ENCODE data around the gene GRIK4. TPM values are rescaled to one million over a fixed set of nuclear protein-coding genes. Genes with fewer than 3 reads are reported as not detected.
"Not testable (repeated sequence)": the region's sequence is repeated elsewhere in the genome, so short reads cannot be mapped to it uniquely, and the experiment has no call there.

The GRIK4 gene
- total and polyA plus RNA-seq, 8 donors = 0.02 TPM; not detected in 7

DNA sequence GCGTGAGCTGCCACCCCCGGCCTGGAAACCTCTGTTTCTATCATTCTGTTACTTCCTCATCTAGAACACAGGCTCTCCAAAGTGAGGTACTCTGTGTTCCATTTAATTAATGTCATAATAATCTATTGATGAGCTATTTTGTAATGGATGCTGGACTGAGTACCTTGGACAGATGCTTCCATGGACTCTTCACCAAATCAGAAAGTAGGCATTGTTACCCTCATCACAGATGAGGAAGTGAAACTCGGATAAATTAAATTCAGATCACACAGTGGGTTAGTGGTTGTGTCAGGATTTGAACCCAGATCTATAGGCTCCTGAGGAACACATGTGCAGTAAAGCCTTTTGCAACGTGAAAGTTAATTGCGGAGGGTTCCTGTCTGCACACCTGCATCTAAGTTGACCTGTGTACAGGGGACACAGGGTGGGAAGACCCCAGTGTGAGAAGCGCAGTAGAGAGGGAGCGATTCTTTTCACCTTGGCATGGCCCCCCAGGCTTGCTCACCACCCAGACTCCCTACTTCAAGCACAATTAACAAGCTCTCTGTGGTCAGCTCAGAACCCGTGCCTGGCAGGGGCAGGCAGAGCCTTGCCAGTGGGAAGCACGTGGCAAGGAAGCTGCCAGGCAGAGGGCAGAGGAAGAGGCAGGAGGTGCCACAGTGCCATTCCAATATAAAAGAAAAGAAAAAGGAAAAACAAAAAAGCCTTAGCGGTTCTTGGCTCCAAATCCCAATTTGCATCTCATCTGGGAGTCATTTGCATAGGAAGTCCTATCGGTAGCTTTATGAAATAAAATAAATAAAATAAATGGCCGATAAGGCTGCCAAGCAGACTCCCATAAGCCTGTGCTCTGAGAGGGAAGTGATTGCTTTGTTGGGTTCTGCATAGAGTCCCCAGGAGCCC, 239.3 kb downstream of the GRIK4 start:
- no peaks in the 10 kb centered on the region for H3K36me3 ChIP-seq
- no peak for DNase-seq
- no peaks in the 10 kb centered on the region for H3K4me1 ChIP-seq
- peaks cover 0 to 5% (median 0%) of the 10 kb centered on the region in 4 donors for H3K27me3 ChIP-seq
- no peak overlapping the region for H3K27ac ChIP-seq
- no peak overlapping the region for H3K4me3 ChIP-seq
- intact Hi-C loops (cut with DNase I) = no loop called here
- TF ChIP-seq, protein P1, sequence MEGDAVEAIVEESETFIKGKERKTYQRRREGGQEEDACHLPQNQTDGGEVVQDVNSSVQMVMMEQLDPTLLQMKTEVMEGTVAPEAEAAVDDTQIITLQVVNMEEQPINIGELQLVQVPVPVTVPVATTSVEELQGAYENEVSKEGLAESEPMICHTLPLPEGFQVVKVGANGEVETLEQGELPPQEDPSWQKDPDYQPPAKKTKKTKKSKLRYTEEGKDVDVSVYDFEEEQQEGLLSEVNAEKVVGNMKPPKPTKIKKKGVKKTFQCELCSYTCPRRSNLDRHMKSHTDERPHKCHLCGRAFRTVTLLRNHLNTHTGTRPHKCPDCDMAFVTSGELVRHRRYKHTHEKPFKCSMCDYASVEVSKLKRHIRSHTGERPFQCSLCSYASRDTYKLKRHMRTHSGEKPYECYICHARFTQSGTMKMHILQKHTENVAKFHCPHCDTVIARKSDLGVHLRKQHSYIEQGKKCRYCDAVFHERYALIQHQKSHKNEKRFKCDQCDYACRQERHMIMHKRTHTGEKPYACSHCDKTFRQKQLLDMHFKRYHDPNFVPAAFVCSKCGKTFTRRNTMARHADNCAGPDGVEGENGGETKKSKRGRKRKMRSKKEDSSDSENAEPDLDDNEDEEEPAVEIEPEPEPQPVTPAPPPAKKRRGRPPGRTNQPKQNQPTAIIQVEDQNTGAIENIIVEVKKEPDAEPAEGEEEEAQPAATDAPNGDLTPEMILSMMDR (IDR thresholded peaks at IDR 0.05) = no peak
- no peaks in the 10 kb centered on the region for H3K9me3 ChIP-seq
- WGBS, 2 donors = 57 to 64% methylated on average over 12 of the region's 12 CpGs
- FAIRE-seq = no peak
- no peak for ATAC-seq

DNA sequence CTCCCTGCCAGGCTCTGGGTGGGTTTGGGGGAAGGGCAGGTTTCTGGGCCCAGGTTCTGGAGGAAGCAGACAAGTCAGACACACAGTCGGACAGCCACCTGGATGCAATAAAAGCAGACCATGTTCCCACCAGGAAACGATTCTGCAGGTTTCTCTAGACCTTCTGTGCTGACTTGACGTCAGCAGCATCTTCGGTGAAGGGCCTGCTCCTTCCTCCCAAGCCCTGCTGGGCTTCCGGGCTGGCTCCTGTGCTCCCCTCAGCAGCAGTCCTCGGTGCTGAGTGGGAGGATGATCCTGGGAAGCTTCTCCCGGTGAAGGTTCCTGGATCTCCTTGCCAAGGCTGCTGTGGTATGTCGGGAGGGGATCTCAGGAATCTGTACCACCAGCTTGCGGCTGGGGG, 240.0 kb downstream of the GRIK4 start:
- 55 to 59% methylated on average over 9 of the region's 9 CpGs for WGBS, 2 donors
- intact Hi-C loops (cut with DNase I) = no loop called here
- no peak for FAIRE-seq
- no peak for ATAC-seq
- H3K36me3 ChIP-seq = no peaks in the 10 kb centered on the region
- no peak for DNase-seq
- H3K27me3 ChIP-seq = peaks cover 0 to 5% (median 0%) of the 10 kb centered on the region in 4 donors
- TF ChIP-seq, protein P1 (IDR thresholded peaks at IDR 0.05) = no peak
- no peaks in the 10 kb centered on the region for H3K9me3 ChIP-seq
- H3K4me1 ChIP-seq = no peaks in the 10 kb centered on the region
- no peak overlapping the region for H3K4me3 ChIP-seq
- H3K27ac ChIP-seq = no peak overlapping the region

DNA sequence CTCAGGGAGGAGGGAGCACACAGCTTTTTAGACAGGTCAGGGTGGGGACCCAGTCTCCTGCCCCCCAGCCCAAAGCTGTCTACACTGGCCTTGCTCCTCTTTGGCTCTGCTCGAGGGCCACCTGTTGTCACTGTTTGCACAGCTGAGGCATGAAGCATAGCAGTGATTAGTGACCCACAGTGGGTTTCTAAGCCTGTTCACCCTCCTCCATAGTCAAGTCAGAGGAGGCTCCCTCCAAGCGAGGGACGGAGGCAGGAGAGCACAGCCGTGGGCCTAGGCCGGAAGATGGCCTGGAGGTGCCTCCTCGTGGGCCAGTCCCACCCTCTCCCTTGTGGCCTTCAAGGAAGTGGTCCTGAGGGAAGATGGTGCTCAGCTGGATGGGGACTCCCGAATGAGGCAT, 241.1 kb downstream of the GRIK4 start:
- DNase-seq (no peak), FAIRE-seq (no peak), ATAC-seq (no peak)
- intact Hi-C loops (cut with DNase I) = no loop called here
- TF ChIP-seq, protein P1 (IDR thresholded peaks at IDR 0.05) = no peak
- Histone ChIP-seq H3K9me3 (no peaks in the 10 kb centered on the region), H3K27me3 (no peaks in the 10 kb centered on the region), H3K36me3 (no peaks in the 10 kb centered on the region), H3K4me1 (no peaks in the 10 kb centered on the region), H3K4me3 (no peak overlapping the region), H3K27ac (no peak overlapping the region)
- 69 to 77% methylated on average over 7 of the region's 7 CpGs for WGBS, 2 donors

DNA sequence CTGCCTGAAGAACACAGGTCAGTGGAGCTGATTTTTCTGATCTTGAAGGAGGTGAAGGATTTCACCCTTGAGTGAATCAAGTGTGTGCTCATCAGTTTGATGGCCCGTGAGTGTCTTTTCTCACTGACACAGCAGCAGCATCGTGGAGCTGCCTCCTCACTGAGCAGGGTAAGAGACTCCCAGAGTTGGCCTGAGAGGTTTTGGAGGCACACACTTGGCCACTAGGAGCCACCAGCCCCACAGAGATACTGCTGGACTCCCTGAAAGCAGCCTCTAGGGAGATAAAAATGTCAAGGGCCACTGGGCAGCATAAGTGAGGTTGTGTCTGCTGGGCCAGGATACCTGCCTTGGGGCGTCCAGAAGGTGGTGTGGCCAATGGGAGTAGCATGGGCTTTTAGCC, 245.4 kb downstream of the GRIK4 start:
- Histone ChIP-seq H3K4me1 (no peaks in the 10 kb centered on the region), H3K36me3 (no peaks in the 10 kb centered on the region), H3K27ac (no peak overlapping the region), H3K4me3 (no peak overlapping the region), H3K9me3 (no peaks in the 10 kb centered on the region), H3K27me3 (no peaks in the 10 kb centered on the region)
- intact Hi-C loops (cut with DNase I) = no loop called here
- FAIRE-seq = no peak
- WGBS, 2 donors = 52 to 67% methylated on average over 3 of the region's 3 CpGs
- no peak for ATAC-seq
- TF ChIP-seq, protein P1 (IDR thresholded peaks at IDR 0.05) = no peak
- DNase-seq = no peak

DNA sequence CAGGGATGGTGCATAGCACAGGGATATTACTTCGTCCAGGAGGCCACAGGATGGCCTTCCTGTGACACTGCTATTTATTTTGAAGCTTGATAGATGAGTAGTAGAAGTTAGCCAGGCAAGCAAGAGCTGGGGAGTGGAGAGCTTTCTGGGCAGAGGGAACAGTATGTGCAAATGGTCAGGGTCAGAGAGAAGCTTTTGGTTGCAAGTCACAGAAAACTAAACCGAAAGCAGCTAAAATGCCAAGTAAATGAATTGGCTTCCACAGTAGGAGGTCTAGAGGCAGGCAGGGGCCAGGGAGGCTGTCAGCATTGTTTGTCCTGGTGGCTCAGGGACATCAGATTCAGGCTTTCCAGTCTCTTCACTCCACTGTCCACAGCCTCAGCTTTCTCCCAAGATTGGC, 247.5 kb downstream of the GRIK4 start:
- Histone ChIP-seq H3K27me3 (no peaks in the 10 kb centered on the region), H3K4me3 (no peak overlapping the region), H3K9me3 (no peaks in the 10 kb centered on the region), H3K27ac (no peak overlapping the region), H3K36me3 (no peaks in the 10 kb centered on the region), H3K4me1 (no peaks in the 10 kb centered on the region)
- FAIRE-seq (no peak), DNase-seq (no peak), ATAC-seq (no peak)
- TF ChIP-seq, protein P1 (IDR thresholded peaks at IDR 0.05) = no peak
- intact Hi-C loops (cut with DNase I) = no loop called here
- WGBS, 2 donors = 38 to 55% methylated on average over 2 of the region's 2 CpGs

DNA sequence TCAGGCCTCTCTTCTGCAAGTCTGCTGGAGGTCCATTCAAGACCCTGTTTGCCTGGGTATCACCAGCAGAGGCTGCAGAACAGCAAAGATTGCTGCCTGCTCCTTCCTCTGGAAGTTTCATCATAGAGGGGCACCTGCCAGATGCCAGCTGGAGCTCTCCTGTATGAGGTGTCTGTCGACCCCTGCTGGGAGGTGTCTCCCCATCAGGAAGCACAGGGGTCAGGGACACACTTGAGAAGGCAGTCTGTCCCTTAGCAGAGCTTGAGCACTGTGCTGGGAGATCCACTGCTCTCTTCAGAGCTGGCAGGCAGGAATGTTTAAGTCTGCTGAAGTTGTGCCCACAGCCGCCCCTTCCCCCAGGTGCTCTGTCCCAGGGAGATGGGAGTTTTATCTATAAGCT, 254.2 kb downstream of the GRIK4 start:
- H3K36me3 ChIP-seq; intact Hi-C loops (cut with DNase I); FAIRE-seq: not testable (repeated sequence)

More for the DNA sequence above, 254.2 kb downstream of the GRIK4 start:
- not testable (repeated sequence) for H3K9me3 ChIP-seq, ATAC-seq, H3K27me3 ChIP-seq, H3K4me3 ChIP-seq, H3K4me1 ChIP-seq, H3K27ac ChIP-seq, DNase-seq
- 52 to 56% methylated on average over 2 of the region's 2 CpGs for WGBS, 2 donors

All from pancreas (tissue), 10 donors.